Neural progenitor cell (in vitro differentiated cells): Measurements from ENCODE around the gene GOLIM4.

Source experiments
- EZH2 ChIP-seq: fragments of 200-600 bp; sonication (generic); IDR thresholded peaks from 2 replicates; pipeline ENCODE4 v1.6.1; 2017; ENCODE audit warnings: antibody characterized with exemption, mild to moderate bottlenecking, moderate library complexity
- EZH2phosphoT487 ChIP-seq: fragments of 200-600 bp; sonication (generic); IDR thresholded peaks from 2 replicates; pipeline ENCODE4 v1.6.1; 2017; ENCODE audit warnings: antibody characterized with exemption
- TF ChIP-seq, protein P1 (sequence below): fragments of 200-600 bp; sonication (generic); IDR thresholded peaks from 2 replicates; pipeline ENCODE4 v1.5.1; 2017; ENCODE audit warnings: antibody characterized with exemption, mild to moderate bottlenecking

DNA sequence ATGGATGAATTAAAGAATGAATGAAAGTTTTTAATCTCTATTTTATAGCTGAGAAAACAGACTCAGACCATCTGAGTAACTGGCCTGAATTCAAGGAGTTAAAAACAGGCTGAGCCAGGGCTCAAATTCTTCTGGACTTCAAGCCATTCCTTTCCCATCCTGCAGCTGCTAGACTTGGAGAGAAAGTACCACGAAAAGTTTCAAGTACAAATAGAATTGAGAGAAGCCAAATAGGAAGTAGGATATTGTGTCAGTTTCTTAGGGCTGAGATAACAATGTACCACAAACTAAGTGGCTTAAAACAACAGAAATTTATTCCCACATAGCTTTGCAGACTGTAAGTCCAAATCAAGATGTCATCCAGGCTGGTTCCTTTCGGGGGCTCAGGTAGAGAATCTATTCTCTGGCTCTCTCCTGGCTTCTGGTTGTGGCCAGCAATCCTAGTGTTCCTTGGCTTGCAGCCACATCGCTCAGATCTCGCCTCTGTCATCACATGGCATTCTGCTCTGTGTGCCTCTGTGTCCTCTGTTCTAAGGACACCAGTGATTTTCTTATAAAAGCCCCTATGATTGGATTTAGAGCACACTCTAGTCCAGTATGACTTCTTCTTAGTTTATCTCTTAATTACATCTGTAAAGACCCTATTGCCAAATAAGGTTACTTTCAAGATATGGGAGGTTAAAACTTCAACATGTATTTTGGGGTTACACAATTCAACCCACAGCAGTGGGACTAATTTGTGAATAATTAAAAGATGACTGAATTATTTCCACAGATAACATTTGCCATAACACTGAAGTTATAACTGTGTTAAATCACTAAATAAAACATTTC is 25.7 kb upstream of the GOLIM4 start:
- TF ChIP-seq, protein P1, sequence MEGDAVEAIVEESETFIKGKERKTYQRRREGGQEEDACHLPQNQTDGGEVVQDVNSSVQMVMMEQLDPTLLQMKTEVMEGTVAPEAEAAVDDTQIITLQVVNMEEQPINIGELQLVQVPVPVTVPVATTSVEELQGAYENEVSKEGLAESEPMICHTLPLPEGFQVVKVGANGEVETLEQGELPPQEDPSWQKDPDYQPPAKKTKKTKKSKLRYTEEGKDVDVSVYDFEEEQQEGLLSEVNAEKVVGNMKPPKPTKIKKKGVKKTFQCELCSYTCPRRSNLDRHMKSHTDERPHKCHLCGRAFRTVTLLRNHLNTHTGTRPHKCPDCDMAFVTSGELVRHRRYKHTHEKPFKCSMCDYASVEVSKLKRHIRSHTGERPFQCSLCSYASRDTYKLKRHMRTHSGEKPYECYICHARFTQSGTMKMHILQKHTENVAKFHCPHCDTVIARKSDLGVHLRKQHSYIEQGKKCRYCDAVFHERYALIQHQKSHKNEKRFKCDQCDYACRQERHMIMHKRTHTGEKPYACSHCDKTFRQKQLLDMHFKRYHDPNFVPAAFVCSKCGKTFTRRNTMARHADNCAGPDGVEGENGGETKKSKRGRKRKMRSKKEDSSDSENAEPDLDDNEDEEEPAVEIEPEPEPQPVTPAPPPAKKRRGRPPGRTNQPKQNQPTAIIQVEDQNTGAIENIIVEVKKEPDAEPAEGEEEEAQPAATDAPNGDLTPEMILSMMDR: no peak
- no peak for TF ChIP-seq EZH2
- TF ChIP-seq EZH2phosphoT487: no peak
